Right lobe of liver (tissue), 6 donors: Measurements from ENCODE around the gene HIF3A. TPM values are rescaled to one million over a fixed set of nuclear protein-coding genes. Genes with fewer than 3 reads are reported as not detected.
A peak's percentile ranks its signal among the peaks of the same experiment; 100 is the strongest.
"Not testable (repeated sequence)": the region's sequence is repeated elsewhere in the genome, so short reads cannot be mapped to it uniquely, and the experiment has no call there.

Source experiments
- ATAC-seq, 4 donors: fragments of 200-7000 bp; cut with Tn5 transposase; one replicate each; pipeline ENCODE4 v1.9.1; 2020; ENCODE audit warnings: mild to moderate bottlenecking in 4 of 4, moderate library complexity in 4 of 4
- DNase-seq, 3 donors: peaks; one replicate each; pipeline ENCODE4 v3.0.0-alpha.2; 2020
- H3K27ac ChIP-seq, 3 donors: fragments of 200-600 bp; one replicate each; pipeline ENCODE4 v1.8.0; 2022
- H3K27me3 ChIP-seq, 2 donors: fragments of 200-600 bp; one replicate each; pipeline ENCODE4 v1.8.0; 2022
- H3K36me3 ChIP-seq, 4 donors: fragments of 200-600 bp; sonication (generic) in 1 of 4; one replicate each; pipeline versions ENCODE4 v1.5.1 to v1.8.0; 2017 to 2022; ENCODE audit warnings: control low read depth in 1 of 4
- H3K4me1 ChIP-seq, 4 donors: fragments of 200-600 bp; sonication (generic) in 1 of 4; one replicate each; pipeline versions ENCODE4 v1.5.1 to v1.8.0; 2017 to 2022; ENCODE audit warnings: control low read depth in 1 of 4
- H3K4me3 ChIP-seq, 3 donors: fragments of 200-600 bp; one replicate each; pipeline ENCODE4 v1.8.0; 2022
- H3K9me3 ChIP-seq, 4 donors: fragments of 200-600 bp; sonication (generic) in 1 of 4; one replicate each; pipeline versions ENCODE4 v1.5.1 to v1.8.0; 2017 to 2022; ENCODE audit warnings: control low read depth in 1 of 4
- POLR2A ChIP-seq: fragments of 450-650 bp; IDR thresholded peaks from one replicate; pipeline ENCODE4 v1.6.1; 2017; ENCODE audit warnings: antibody characterized with exemption, mild to moderate bottlenecking
- WGBS: methylation state at CpG from one replicate; pipeline ENCODE4 v1.1.6; 2018; ENCODE audit warnings: low coverage, low lambda C conversion rate; ENCODE audit not compliant: insufficient coverage; ENCODE audit errors: missing lambda C conversion rate; 5-methylcytosine and 5-hydroxymethylcytosine counted together
- intact Hi-C, 2 donors: fragments of 100-400 bp; cut with DNase I; formaldehyde crosslinking; loops; one replicate each; pipeline versions ENCODE4 v1.11.2 to v1.14.1; 2022
- total RNA-seq, 6 experiments: library from RNA; depleted of rRNA in 2 of 6; stranded (reverse); fragments of >200 nt in 2 of 6; fragmentation: NEBNext Ultra II Directional in 3 of 6; extraction: Animal tissue kit (Norgen Biotek cat#: 25700) in 3 of 6; gene quantifications; one replicate each; pipeline versions ENCODE4 v1.1.0 to v1.2.4, GENCODE V29; 2016 to 2023
- TF ChIP-seq, protein P1 (sequence below), 4 donors: fragments of 200-600 bp in 3 of 4; fragments of 450-650 bp in 1 of 4; IDR thresholded peaks; one replicate each; pipeline versions ENCODE4 v1.5.1 to v1.8.0; 2016 to 2022; ENCODE audit warnings: antibody characterized with exemption in 4 of 4, mild to moderate bottlenecking in 2 of 4
- donor health status: DM: no; HTN: yes; CAD: no.
- donor health status: DM: no; HTN: no; CAD: no.
- donor health status: DM: no; HTN: no; CAD: no.
- donor health status: DM: no; HTN: yes; CAD: no.
- donor health status: DM: no; HTN: yes; CAD: no.

Gene HIF3A
- total RNA-seq, 6 experiments from 2014 or later: 0.47 to 9.2 (median 4.5) TPM

DNA sequence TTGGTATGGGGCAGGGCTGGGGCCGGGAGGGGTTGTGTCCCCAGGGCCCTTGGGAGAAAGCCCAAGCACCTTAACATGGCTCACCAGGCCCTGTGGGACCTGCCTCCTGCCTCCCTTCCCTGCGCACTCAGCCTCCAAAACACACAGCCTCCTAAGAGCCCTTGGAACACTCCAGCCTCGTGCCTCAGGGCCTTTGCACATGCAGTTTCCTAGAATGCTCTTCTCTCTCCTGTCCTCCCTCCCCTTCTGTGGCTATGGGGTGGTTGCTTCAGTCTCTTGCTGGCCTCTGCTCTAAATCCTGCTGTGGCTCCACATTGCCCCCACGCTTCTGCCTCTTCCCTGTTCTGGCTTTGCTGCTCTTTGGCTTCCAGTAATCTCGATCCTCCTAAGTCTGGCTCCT lies 23.7 kb downstream of the HIF3A start:
- intact Hi-C loops: no loop called here
- Histone ChIP-seq H3K9me3 (no peaks in the 10 kb centered on the region), H3K27me3 (no peaks in the 10 kb centered on the region), H3K36me3 (no peaks in the 10 kb centered on the region), H3K4me3 (no peak overlapping the region), H3K27ac (no peak overlapping the region), H3K4me1 (peaks cover 0 to 7% (median 0%) of the 10 kb centered on the region in 4 donors)
- DNase-seq: no peak
- TF ChIP-seq, protein P1, sequence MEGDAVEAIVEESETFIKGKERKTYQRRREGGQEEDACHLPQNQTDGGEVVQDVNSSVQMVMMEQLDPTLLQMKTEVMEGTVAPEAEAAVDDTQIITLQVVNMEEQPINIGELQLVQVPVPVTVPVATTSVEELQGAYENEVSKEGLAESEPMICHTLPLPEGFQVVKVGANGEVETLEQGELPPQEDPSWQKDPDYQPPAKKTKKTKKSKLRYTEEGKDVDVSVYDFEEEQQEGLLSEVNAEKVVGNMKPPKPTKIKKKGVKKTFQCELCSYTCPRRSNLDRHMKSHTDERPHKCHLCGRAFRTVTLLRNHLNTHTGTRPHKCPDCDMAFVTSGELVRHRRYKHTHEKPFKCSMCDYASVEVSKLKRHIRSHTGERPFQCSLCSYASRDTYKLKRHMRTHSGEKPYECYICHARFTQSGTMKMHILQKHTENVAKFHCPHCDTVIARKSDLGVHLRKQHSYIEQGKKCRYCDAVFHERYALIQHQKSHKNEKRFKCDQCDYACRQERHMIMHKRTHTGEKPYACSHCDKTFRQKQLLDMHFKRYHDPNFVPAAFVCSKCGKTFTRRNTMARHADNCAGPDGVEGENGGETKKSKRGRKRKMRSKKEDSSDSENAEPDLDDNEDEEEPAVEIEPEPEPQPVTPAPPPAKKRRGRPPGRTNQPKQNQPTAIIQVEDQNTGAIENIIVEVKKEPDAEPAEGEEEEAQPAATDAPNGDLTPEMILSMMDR (IDR thresholded peaks at IDR 0.05): no peak
- TF ChIP-seq POLR2A: no peak
- WGBS: 95% methylated on average over 3 of the region's 5 CpGs
- ATAC-seq: peak in 1 of 4 donors; percentile 23

DNA sequence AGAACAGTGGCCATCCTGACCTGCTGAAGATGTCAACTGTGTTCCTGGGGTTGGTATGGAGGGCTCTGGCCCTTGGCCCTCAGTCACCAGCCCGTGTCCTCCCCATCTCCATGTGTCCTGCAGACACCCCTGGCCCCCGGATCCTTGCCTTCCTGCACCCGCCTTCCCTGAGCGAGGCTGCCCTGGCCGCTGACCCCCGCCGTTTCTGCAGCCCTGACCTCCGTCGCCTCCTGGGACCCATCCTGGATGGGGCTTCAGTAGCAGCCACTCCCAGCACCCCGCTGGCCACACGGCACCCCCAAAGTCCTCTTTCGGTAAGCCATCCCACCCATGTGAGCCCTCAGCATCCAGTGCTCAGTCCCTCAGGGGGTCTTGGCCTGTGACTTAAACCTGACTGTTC lies 24.8 kb downstream of the HIF3A start:
- Histone ChIP-seq H3K27me3 (no peaks in the 10 kb centered on the region), H3K27ac (no peak overlapping the region), H3K4me1 (peaks cover 0 to 7% (median 0%) of the 10 kb centered on the region in 4 donors), H3K4me3 (no peak overlapping the region), H3K36me3 (no peaks in the 10 kb centered on the region), H3K9me3 (peaks cover 0 to 2% (median 0%) of the 10 kb centered on the region in 4 donors)
- DNase-seq (no peak), ATAC-seq (no peak)
- TF ChIP-seq, protein P1 (IDR thresholded peaks at IDR 0.05): no peak
- TF ChIP-seq POLR2A: no peak
- no CpG with 5 or more reads among the region's 12 CpGs for WGBS
- intact Hi-C loops: no loop called here

DNA sequence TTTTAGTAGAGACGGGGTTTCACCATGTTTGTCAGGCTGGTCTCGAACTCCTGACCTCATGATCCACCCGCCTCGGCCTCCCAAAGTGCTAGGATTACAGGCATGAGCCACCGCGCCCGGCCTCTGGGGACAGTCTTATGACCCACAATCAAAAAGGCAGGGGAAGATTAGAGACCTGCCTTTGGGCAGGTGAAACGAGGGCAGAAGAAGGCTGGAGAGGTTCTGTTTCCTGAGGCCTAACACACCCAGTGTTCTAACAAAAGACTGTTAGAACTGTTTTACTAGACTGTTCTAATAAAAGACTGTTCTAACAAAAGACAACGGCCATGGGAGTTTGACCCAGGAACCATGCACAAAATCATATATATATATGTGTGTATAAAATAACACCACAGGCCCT lies 26.4 kb downstream of the HIF3A start:
- H3K4me3 ChIP-seq, H3K36me3 ChIP-seq, H3K27me3 ChIP-seq, H3K9me3 ChIP-seq, H3K4me1 ChIP-seq, H3K27ac ChIP-seq, ATAC-seq, intact Hi-C loops, DNase-seq: not testable (repeated sequence)
- 89% methylated on average over 7 of the region's 9 CpGs for WGBS

DNA sequence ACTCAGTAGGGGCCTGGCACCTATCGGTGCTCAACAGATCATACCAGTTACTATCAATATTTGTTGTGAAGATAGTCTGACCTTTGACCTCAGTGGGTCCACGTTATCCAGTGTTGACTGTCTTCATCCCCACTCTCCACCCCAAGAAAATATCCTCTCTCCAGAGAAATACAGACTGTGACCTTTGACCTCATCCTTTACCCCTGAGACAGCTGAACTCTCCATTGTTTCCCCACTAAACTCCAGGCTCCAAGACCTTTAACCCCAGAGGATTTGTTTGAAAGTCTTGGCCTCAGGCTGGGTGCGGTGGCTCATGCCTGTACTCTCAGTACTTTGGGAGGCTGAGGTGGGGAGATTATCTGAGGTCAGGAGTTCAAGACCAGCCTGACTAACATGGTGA lies 27.4 kb downstream of the HIF3A start:
- no peak overlapping the region for H3K4me3 ChIP-seq
- H3K27me3 ChIP-seq: no peaks in the 10 kb centered on the region
- peaks cover 0 to 7% (median 0%) of the 10 kb centered on the region in 4 donors for H3K4me1 ChIP-seq
- TF ChIP-seq, protein P1 (IDR thresholded peaks at IDR 0.05): no peak
- no peak for TF ChIP-seq POLR2A
- H3K9me3 ChIP-seq: peaks cover 0 to 3% (median 3%) of the 10 kb centered on the region in 4 donors
- intact Hi-C loops: no loop called here
- WGBS: 67% methylated on average over 3 of the region's 3 CpGs
- DNase-seq (no peak), ATAC-seq (no peak)
- peaks cover 0 to 5% (median 0%) of the 10 kb centered on the region in 4 donors for H3K36me3 ChIP-seq
- H3K27ac ChIP-seq: no peak overlapping the region

DNA sequence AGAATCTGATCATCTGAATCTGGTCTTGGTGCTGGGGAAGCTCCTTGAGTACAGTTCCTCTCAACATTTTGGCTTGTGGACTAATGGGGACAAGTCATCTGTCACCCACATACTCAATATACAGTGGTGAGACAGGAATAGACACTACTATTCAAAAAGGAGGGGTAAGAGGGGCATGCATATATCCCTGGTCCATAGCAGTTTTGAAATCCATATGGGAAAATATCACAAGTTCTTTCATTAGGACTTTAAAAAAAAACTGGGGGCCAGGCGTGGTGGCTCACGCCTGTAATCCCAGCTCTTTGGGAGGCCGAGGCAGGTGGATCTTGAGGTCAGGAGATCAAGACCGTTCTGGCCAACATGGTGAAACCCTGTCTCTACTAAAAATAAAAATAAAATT lies 29.8 kb downstream of the HIF3A start:
- Histone ChIP-seq H3K4me1 (peaks cover 0 to 7% (median 0%) of the 10 kb centered on the region in 4 donors), H3K27me3 (no peaks in the 10 kb centered on the region), H3K27ac (no peak overlapping the region), H3K9me3 (peaks cover 0 to 3% (median 3%) of the 10 kb centered on the region in 4 donors), H3K36me3 (peaks cover 0 to 5% (median 0%) of the 10 kb centered on the region in 4 donors), H3K4me3 (no peak overlapping the region)
- no peak for DNase-seq
- intact Hi-C loops: no loop called here
- no peak for ATAC-seq
- 86% methylated on average over 4 of the region's 4 CpGs for WGBS
- no peak for TF ChIP-seq POLR2A
- TF ChIP-seq, protein P1 (IDR thresholded peaks at IDR 0.05): no peak
